HepG2 (cell line): ENCODE data around the gene ACOT8. TPM values are rescaled to one million over a fixed set of nuclear protein-coding genes. Genes with fewer than 3 reads are reported as not detected.

Experiments
- CBX2 ChIP-seq, 2 experiments: fragments of 200-600 bp in 1 of 2; sonication (generic); formaldehyde crosslinking in 1 of 2; IDR thresholded peaks; 2 replicates each; pipeline versions ENCODE4 v1.7.0 to v1.8.1; 2018 to 2022; ENCODE audit warnings: low read depth in 2 of 2, low read length in 1 of 2, mild to moderate bottlenecking in 1 of 2, missing genetic modification reagents in 1 of 2
- HDAC6 ChIP-seq: fragments of 200-600 bp; sonication (generic); IDR thresholded peaks from 2 replicates; pipeline ENCODE4 v1.7.0; 2017; ENCODE audit warnings: mild to moderate bottlenecking, antibody characterized with exemption, low read length, low read depth
- HNF4A ChIP-seq: sonication (generic); formaldehyde crosslinking; IDR thresholded peaks from 2 replicates; pipeline ENCODE4 v1.4.0; 2020; ENCODE audit warnings: missing genetic modification reagents
- JARID2 ChIP-seq: sonication (generic); formaldehyde crosslinking; IDR thresholded peaks from 2 replicates; pipeline ENCODE4 v1.8.1; 2023; ENCODE audit warnings: missing genetic modification reagents, inconsistent platforms; ENCODE audit not compliant: insufficient replicate concordance
- KLF16 ChIP-seq, 2 experiments: sonication (generic) in 1 of 2; formaldehyde crosslinking in 1 of 2; IDR thresholded peaks; 2 replicates each; pipeline versions ENCODE4 v1.6.1 to v1.8.0; 2016 to 2023; ENCODE audit warnings: missing genetic modification reagents in 2 of 2, missing compliant biosample characterization in 1 of 2
- MXD4 ChIP-seq: IDR thresholded peaks from 2 replicates; pipeline ENCODE4 v1.6.1; 2016; ENCODE audit warnings: mild to moderate bottlenecking, missing biosample characterization, missing genetic modification reagents
- PHF5A ChIP-seq: IDR thresholded peaks from one replicate; pipeline ENCODE4 v1.6.1; 2018; ENCODE audit warnings: low read depth, missing genetic modification reagents; ENCODE audit not compliant: unreplicated experiment
- REPIN1 ChIP-seq: sonication (generic); formaldehyde crosslinking; IDR thresholded peaks from 2 replicates; pipeline ENCODE4 v1.8.0; 2022; ENCODE audit warnings: missing genetic modification reagents, low read depth, mild to moderate bottlenecking, borderline replicate concordance
- SIN3A ChIP-seq: IDR thresholded peaks from 2 replicates; pipeline ENCODE4 v1.6.1; 2011; ENCODE audit warnings: low read depth, mild to moderate bottlenecking, control low read depth, low read length, borderline replicate concordance
- SP4 ChIP-seq: sonication (generic); formaldehyde crosslinking; IDR thresholded peaks from 2 replicates; pipeline ENCODE4 v1.8.1; 2023; ENCODE audit warnings: mild to moderate bottlenecking, missing genetic modification reagents
- TRIM24 ChIP-seq: sonication (generic); formaldehyde crosslinking; IDR thresholded peaks from 2 replicates; pipeline ENCODE4 v1.8.0; 2022; ENCODE audit warnings: mild to moderate bottlenecking, missing genetic modification reagents
- ZNF143 ChIP-seq: sonication (generic); formaldehyde crosslinking; IDR thresholded peaks from 2 replicates; pipeline ENCODE4 v1.4.0; 2020; ENCODE audit warnings: missing genetic modification reagents
- ZNF781 ChIP-seq: sonication (generic); formaldehyde crosslinking; IDR thresholded peaks from 2 replicates; pipeline ENCODE4 v1.5.1; 2020; ENCODE audit warnings: borderline replicate concordance, mild to moderate bottlenecking, missing genetic modification reagents; ENCODE audit errors: not compliant biosample characterization
- ZNF792 ChIP-seq: IDR thresholded peaks from 2 replicates; pipeline ENCODE4 v1.6.1; 2016
- ZNF891 ChIP-seq: sonication (generic); formaldehyde crosslinking; IDR thresholded peaks from 2 replicates; pipeline ENCODE4 v1.5.0; 2020; ENCODE audit warnings: mild to moderate bottlenecking, missing genetic modification reagents
- ZSCAN31 ChIP-seq: sonication (generic); formaldehyde crosslinking; IDR thresholded peaks from 2 replicates; pipeline ENCODE4 v1.5.0; 2020; ENCODE audit warnings: low read depth, mild to moderate bottlenecking, missing genetic modification reagents
- ZZZ3 ChIP-seq: sonication (generic); formaldehyde crosslinking; IDR thresholded peaks from 2 replicates; pipeline ENCODE4 v1.4.0; 2020; ENCODE audit warnings: missing genetic modification reagents, mild to moderate bottlenecking, borderline replicate concordance
- polyA plus RNA-seq, 8 experiments: library from polyadenylated mRNA; depleted of rRNA in 3 of 8; stranded (reverse) in 7 of 8; unstranded in 1 of 8; fragments of >200 nt; fragmentation: Illumina TruSeq in 4 of 8; extraction: Trizol in 4 of 8; gene quantifications; 2 replicates each; pipeline versions ENCODE4 v1.2.1 to v1.2.3, GENCODE V29; 2011 to 2016; ENCODE audit warnings: low read depth in 4 of 8, missing spikeins in 1 of 8, mixed read lengths in 1 of 8; ENCODE audit not compliant: insufficient read depth in 1 of 8
- total RNA-seq, 5 experiments: library from RNA; depleted of rRNA; stranded (reverse); fragments of >200 nt; fragmentation: Illumina TruSeq; extraction: Trizol; gene quantifications; 2 replicates each; pipeline ENCODE4 v1.2.3, GENCODE V29; 2016; ENCODE audit warnings: low read depth in 1 of 5
- TF ChIP-seq, protein P1 (sequence below): sonication (generic); formaldehyde crosslinking; IDR thresholded peaks from 2 replicates; pipeline ENCODE4 v1.5.0; 2020; ENCODE audit warnings: mild to moderate bottlenecking, low read depth, missing genetic modification reagents, borderline replicate concordance
- TF ChIP-seq, protein P2 (sequence below): sonication (generic); formaldehyde crosslinking; IDR thresholded peaks from 2 replicates; pipeline ENCODE4 v1.4.0; 2020; ENCODE audit warnings: missing genetic modification reagents
- TF ChIP-seq, protein P3 (sequence below): IDR thresholded peaks from 2 replicates; pipeline ENCODE4 v1.6.1; 2016; ENCODE audit warnings: missing compliant biosample characterization, missing genetic modification reagents, borderline replicate concordance
- TF ChIP-seq, protein P4 (sequence below): sonication (generic); formaldehyde crosslinking; IDR thresholded peaks from 2 replicates; pipeline ENCODE4 v1.4.0; 2020; ENCODE audit warnings: mild to moderate bottlenecking, missing genetic modification reagents

Gene ACOT8
- total and polyA plus RNA-seq, 2 of the 13 experiments (the other 11 are each of a cell fraction or from before 2014, with no cell fraction given), result 31.4 to 45.5 TPM

DNA sequence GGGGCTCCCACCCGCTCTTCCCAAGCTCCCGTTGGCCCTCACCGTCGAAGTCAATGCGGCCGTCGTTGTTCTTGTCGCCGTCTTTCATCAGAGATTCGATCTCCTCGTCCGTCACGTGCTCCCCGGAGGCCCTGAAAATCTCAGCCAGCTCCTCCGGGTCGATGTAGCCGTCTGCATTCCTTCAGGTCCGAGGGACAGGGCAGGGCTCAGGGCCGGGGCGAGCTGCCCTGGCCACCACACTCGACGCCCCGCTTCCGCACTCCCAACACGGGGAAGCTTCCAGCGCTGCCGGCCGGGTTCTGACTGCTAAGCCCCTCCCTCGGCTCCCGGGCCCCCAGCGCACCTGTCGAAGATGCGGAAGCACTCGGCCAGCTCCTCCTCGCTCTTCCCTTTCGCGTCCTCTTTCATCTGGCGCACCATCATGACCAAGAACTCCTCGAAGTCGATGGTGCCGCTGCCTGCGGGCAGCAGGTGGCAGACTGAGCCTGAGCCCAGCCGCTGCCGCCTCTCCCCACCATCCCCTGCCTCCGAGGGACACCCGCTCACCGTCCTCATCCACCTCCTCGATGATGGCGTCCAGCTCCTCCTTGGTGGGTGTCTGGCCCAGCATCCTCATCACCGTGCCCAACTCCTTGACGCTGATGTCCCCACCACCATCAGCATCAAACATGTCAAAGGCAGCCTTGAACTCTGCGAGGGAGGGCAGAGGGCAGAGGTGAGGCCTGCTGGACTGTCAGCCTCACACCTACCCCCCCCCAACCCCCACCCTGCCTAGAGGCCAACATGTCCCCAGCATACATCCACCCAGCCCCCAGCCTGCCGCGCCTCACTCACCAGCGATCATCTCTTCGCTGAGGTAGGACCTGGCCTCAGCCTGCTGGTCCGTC lies 33.0 kb downstream of the ACOT8 start (continued):
- TF ChIP-seq, protein P1, sequence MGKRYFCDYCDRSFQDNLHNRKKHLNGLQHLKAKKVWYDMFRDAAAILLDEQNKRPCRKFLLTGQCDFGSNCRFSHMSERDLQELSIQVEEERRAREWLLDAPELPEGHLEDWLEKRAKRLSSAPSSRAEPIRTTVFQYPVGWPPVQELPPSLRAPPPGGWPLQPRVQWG (CRISPR knock-in tag), result no peak
- TF ChIP-seq ZSCAN31, result no peak
- TF ChIP-seq MXD4 (CRISPR knock-in tag), result peak; percentile 51; the same call in 1 of the 2 replicates
- TF ChIP-seq ZNF891 (CRISPR knock-in tag), result peak; percentile 55; the same call in 1 of the 2 replicates
- TF ChIP-seq, protein P2, sequence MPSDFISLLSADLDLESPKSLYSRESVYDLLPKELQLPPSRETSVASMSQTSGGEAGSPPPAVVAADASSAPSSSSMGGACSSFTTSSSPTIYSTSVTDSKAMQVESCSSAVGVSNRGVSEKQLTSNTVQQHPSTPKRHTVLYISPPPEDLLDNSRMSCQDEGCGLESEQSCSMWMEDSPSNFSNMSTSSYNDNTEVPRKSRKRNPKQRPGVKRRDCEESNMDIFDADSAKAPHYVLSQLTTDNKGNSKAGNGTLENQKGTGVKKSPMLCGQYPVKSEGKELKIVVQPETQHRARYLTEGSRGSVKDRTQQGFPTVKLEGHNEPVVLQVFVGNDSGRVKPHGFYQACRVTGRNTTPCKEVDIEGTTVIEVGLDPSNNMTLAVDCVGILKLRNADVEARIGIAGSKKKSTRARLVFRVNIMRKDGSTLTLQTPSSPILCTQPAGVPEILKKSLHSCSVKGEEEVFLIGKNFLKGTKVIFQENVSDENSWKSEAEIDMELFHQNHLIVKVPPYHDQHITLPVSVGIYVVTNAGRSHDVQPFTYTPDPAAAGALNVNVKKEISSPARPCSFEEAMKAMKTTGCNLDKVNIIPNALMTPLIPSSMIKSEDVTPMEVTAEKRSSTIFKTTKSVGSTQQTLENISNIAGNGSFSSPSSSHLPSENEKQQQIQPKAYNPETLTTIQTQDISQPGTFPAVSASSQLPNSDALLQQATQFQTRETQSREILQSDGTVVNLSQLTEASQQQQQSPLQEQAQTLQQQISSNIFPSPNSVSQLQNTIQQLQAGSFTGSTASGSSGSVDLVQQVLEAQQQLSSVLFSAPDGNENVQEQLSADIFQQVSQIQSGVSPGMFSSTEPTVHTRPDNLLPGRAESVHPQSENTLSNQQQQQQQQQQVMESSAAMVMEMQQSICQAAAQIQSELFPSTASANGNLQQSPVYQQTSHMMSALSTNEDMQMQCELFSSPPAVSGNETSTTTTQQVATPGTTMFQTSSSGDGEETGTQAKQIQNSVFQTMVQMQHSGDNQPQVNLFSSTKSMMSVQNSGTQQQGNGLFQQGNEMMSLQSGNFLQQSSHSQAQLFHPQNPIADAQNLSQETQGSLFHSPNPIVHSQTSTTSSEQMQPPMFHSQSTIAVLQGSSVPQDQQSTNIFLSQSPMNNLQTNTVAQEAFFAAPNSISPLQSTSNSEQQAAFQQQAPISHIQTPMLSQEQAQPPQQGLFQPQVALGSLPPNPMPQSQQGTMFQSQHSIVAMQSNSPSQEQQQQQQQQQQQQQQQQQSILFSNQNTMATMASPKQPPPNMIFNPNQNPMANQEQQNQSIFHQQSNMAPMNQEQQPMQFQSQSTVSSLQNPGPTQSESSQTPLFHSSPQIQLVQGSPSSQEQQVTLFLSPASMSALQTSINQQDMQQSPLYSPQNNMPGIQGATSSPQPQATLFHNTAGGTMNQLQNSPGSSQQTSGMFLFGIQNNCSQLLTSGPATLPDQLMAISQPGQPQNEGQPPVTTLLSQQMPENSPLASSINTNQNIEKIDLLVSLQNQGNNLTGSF, result no peak
- TF ChIP-seq JARID2 (CRISPR knock-in tag), result peak; percentile 51
- no peak for TF ChIP-seq ZZZ3
- TF ChIP-seq HNF4A (CRISPR knock-in tag), result 0 out of 2 replicates have a peak, but pooled peaks have one; percentile 19
- no peak; the same call in 1 of the 2 replicates for TF ChIP-seq SP4 (CRISPR knock-in tag)
- TF ChIP-seq, protein P3, sequence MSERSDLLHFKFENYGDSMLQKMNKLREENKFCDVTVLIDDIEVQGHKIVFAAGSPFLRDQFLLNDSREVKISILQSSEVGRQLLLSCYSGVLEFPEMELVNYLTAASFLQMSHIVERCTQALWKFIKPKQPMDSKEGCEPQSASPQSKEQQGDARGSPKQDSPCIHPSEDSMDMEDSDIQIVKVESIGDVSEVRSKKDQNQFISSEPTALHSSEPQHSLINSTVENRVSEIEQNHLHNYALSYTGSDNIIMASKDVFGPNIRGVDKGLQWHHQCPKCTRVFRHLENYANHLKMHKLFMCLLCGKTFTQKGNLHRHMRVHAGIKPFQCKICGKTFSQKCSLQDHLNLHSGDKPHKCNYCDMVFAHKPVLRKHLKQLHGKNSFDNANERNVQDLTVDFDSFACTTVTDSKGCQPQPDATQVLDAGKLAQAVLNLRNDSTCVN (CRISPR knock-in tag), result 0 out of 2 replicates have a peak, but pooled peaks have one; percentile 48
- TF ChIP-seq ZNF792, result 0 out of 2 replicates have a peak, but pooled peaks have one; percentile 52
- no peak for TF ChIP-seq TRIM24 (CRISPR knock-in tag)
- no peak for TF ChIP-seq ZNF781 (CRISPR knock-in tag)
- no peak for TF ChIP-seq HDAC6
- peak; percentile 61 for TF ChIP-seq PHF5A (CRISPR knock-in tag)
- no peak for TF ChIP-seq ZNF143 (CRISPR knock-in tag)
- no peak for TF ChIP-seq CBX2 (IDR thresholded peaks at IDR 0.05; ENCODE audit: low read depth, low read length)
- no peak for TF ChIP-seq CBX2 (CRISPR knock-in tag; IDR thresholded peaks at IDR 0.05; ENCODE audit: low read depth)
- TF ChIP-seq KLF16 (CRISPR knock-in tag; IDR thresholded peaks at IDR 0.05), result no peak
- 0 out of 2 replicates have a peak, but pooled peaks have one; percentile 34 for TF ChIP-seq REPIN1 (CRISPR knock-in tag)
- TF ChIP-seq SIN3A, result no peak
- TF ChIP-seq, protein P4, sequence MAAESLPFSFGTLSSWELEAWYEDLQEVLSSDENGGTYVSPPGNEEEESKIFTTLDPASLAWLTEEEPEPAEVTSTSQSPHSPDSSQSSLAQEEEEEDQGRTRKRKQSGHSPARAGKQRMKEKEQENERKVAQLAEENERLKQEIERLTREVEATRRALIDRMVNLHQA (CRISPR knock-in tag), result no peak
